ENCODE data around the gene ADGRG3.

DNA sequence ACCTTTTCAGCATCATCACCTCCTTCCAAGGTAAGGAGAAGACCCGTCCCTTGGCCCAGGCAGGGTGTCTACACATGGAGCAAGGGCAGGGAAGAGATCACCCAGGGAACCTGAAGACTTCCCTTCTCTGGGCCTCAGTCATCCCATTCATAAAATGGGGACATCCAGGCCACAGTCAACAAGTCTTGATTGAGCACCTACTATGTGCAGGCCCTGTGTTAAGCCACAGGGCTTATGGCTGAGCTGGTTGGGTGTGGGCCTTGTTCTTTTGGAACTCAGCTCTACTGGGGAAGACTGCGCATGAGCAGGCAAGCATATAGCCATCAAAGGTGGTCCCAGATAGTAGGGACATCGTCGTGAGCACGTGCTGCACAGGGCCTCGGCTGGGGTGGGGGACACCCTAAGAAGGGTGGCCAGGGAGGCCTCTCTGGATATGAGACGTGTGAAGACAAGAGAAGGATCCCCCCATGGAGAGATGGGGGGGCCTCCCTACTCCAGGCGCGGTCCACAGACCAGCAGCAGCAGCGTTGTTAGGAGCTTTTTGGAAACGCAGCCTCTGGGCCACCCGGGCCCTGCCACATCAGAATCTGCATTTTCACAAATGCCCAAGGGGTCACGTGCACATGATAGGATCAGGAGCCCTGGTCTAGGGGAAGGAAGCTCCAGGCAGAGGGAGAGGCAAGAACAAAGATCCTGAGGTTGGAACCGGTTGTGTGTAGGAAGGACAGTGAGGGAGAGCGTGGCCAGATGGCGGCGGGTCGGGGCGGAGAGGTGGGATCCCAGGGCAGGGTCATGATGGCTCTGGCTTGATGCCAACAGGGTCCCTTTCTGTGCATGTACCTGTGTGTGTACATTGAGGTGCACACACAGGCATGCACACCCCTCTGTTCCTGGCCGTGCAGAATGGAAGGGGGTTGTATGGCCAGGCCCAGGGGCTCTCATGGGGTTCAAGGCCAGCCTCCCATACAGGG, 5.9 kb upstream of the ADGRG3 start:
- TF ChIP-seq ARNTL (CRISPR knock-in tag; IDR thresholded peaks at IDR 0.05; ENCODE audit: borderline replicate concordance, low read depth) = no peak
- TF ChIP-seq, protein P1, sequence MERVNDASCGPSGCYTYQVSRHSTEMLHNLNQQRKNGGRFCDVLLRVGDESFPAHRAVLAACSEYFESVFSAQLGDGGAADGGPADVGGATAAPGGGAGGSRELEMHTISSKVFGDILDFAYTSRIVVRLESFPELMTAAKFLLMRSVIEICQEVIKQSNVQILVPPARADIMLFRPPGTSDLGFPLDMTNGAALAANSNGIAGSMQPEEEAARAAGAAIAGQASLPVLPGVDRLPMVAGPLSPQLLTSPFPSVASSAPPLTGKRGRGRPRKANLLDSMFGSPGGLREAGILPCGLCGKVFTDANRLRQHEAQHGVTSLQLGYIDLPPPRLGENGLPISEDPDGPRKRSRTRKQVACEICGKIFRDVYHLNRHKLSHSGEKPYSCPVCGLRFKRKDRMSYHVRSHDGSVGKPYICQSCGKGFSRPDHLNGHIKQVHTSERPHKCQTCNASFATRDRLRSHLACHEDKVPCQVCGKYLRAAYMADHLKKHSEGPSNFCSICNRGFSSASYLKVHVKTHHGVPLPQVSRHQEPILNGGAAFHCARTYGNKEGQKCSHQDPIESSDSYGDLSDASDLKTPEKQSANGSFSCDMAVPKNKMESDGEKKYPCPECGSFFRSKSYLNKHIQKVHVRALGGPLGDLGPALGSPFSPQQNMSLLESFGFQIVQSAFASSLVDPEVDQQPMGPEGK (CRISPR knock-in tag; IDR thresholded peaks at IDR 0.05; ENCODE audit: borderline replicate concordance) = no peak
- TF ChIP-seq, protein P2, sequence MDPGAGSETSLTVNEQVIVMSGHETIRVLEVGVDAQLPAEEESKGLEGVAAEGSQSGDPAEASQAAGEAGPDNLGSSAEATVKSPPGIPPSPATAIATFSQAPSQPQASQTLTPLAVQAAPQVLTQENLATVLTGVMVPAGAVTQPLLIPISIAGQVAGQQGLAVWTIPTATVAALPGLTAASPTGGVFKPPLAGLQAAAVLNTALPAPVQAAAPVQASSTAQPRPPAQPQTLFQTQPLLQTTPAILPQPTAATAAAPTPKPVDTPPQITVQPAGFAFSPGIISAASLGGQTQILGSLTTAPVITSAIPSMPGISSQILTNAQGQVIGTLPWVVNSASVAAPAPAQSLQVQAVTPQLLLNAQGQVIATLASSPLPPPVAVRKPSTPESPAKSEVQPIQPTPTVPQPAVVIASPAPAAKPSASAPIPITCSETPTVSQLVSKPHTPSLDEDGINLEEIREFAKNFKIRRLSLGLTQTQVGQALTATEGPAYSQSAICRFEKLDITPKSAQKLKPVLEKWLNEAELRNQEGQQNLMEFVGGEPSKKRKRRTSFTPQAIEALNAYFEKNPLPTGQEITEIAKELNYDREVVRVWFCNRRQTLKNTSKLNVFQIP (CRISPR knock-in tag; IDR thresholded peaks at IDR 0.05; ENCODE audit: borderline replicate concordance, low read depth) = no peak
